GM12865 (cell line): ENCODE results near the gene PLA2G2C.

Source experiments
- DNase-seq: peaks from one replicate; pipeline ENCODE4 v3.0.0; 2010; ENCODE audit warnings: low read depth
- H3K4me3 ChIP-seq: 2 replicates; pipeline ENCODE4 v1.5.1; 2011; ENCODE audit warnings: mild to moderate bottlenecking, low read depth, low read length, control low read depth
- TF ChIP-seq, protein P1 (sequence below): IDR thresholded peaks from 2 replicates; pipeline ENCODE4 v1.5.1; 2011; ENCODE audit warnings: low read length, control low read depth, low read depth, inconsistent platforms; ENCODE audit not compliant: insufficient read depth; ENCODE audit errors: missing control alignments

The PLA2G2C gene

DNA sequence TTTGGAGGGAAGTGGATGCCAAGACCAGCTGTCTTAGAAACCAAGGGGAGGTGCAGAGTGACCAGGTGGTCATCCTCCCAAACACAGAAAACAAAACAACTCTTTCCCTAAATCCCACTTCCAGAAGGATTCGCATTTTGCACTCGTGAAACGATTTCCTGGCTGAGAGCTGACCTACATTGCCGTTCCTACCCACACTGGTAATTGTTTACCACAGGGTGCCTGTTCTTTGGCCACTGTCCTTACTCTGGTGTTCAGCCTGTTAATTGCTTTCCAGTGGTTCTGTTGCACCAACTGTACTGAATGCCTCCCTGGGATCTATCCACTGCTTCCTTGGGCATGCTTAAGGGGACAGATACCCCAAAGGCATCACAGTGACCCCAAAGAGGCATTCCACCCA, 23.2 kb upstream of the PLA2G2C start:
- no peak for DNase-seq
- TF ChIP-seq, protein P1, sequence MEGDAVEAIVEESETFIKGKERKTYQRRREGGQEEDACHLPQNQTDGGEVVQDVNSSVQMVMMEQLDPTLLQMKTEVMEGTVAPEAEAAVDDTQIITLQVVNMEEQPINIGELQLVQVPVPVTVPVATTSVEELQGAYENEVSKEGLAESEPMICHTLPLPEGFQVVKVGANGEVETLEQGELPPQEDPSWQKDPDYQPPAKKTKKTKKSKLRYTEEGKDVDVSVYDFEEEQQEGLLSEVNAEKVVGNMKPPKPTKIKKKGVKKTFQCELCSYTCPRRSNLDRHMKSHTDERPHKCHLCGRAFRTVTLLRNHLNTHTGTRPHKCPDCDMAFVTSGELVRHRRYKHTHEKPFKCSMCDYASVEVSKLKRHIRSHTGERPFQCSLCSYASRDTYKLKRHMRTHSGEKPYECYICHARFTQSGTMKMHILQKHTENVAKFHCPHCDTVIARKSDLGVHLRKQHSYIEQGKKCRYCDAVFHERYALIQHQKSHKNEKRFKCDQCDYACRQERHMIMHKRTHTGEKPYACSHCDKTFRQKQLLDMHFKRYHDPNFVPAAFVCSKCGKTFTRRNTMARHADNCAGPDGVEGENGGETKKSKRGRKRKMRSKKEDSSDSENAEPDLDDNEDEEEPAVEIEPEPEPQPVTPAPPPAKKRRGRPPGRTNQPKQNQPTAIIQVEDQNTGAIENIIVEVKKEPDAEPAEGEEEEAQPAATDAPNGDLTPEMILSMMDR: no peak
- H3K4me3 ChIP-seq: no peak overlapping the region

DNA sequence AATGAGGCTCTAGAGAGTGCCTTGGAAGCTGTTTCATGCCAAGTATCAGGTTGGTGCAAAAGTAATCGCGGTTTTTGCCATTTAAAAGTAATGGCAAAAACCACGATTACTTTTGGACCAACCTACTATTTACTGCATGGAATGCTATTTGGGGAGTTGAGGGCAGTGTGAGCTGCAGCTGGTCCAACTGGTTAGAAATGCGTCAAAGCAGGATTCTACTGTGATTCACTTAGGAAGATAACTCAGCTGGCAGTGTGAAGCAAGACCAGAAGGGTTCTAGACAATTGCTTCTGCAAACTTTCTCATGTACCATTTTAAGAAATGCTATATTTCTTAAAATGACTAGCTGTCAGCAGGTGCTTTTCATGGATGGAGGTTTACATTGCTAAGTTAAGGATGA, 21.2 kb upstream of the PLA2G2C start:
- TF ChIP-seq, protein P1: no peak
- H3K4me3 ChIP-seq: no peak overlapping the region
- DNase-seq: no peak

DNA sequence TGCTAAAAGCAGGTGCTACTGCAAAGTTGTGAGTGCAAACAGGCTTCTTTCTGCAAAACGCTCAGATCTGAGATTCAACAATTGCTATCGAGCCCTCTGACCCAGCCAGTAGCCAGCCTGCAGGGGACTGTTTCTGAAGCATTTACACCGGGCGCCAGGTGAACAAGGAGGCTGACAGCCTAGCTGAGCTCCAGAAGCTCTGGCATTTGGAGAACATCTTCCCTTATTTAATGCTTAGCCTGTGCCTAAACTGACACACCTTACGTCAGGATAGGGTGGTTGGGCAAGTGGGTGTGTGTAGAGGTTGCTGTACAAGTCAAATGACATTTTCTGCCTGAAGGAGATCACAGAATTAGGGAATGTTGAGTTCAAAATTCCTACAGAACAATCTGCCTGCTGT, 15.8 kb upstream of the PLA2G2C start:
- no peak overlapping the region for H3K4me3 ChIP-seq
- DNase-seq: no peak
- TF ChIP-seq, protein P1: no peak

DNA sequence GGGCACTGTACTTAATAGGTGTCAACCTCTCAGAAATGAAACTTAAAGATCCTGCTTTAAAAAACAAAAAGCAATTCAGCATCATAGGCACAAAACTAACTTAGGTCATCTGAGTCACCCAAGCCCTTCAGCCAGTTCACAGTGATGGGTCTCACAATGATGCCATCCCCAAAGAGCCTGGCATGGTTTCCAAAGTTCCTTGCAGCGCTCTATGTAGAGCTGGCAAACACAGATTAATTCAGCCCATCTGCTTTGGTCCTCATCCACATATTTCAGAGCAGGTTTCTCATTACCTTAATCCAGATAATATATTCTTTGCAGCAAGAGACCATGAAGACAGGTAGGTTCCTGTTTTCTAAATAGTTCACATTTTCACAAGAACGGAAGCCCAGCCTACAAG, 14.6 kb upstream of the PLA2G2C start:
- TF ChIP-seq, protein P1: no peak
- H3K4me3 ChIP-seq: no peak overlapping the region
- DNase-seq: no peak

DNA sequence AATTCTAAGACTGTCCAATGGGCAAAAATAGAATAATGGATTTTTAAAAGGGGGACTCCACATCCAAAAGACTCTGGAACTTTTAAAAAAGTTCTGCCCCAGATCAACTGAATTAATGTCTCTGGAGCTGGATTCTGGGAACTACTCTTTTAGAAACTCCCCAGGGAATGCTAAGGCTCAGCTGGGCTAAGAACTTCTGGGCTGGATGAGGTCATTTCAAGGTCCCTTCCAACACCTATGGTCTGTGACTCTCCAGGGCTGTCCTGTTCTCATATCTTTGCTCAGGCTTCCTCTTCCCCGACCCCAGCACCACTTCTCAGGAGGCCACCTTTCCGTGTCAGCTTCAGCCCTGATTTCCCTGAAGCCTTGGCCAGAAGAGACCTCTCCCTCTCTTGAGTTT, 13.5 kb upstream of the PLA2G2C start:
- TF ChIP-seq, protein P1: no peak
- no peak overlapping the region for H3K4me3 ChIP-seq
- DNase-seq: no peak

DNA sequence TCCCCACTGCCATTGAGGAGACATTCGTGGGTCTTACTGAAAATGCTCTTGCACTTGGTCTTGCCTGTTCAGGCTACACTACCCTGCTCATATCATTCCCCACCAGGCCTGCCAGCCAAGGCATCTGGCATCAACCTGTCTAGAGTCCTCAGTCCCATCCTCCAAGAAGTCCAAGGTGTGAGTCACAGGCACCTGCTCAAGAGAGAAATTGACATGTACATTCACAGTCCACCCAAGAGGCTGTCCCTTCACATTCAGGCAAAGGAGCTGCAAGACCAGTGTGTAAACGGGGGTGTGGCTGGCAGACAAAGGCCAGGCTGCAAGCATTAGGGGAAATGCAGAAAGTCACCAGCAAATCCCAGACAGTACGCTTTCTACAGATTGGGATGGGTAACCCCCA, 13.1 kb upstream of the PLA2G2C start:
- TF ChIP-seq, protein P1: no peak
- no peak overlapping the region for H3K4me3 ChIP-seq
- no peak for DNase-seq

DNA sequence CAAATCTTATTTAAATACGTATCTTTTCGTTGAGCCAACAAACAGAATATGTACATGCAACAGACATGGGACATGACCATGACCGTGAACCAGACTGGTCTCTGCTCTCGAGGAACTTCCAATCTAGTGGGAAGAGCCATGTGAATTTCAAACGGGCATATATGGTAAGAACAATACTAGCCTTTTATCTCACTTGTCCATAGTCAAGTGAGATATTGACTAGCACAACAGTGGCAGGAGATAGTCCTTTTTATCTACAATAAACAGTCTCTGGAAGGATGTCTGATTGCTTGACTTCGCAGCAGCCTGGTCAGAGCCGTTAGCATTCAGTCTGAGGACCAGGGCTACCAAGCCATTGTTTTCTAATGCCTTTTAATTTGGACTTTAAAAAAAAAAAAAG, 12.6 kb upstream of the PLA2G2C start:
- no peak for DNase-seq
- TF ChIP-seq, protein P1: no peak

More for the DNA sequence above, 12.6 kb upstream of the PLA2G2C start:
- H3K4me3 ChIP-seq: no peak overlapping the region
